HG02885 (cell line): ENCODE data around the gene SUSD1.
"Not testable (repeated sequence)": the region's sequence is repeated elsewhere in the genome, so short reads cannot be mapped to it uniquely, and the experiment has no call there.

ENCODE experiments used
- ATAC-seq: cut with Tn5 transposase; IDR thresholded peaks from one replicate; pipeline ENCODE4 v1.9.1; 2021; ENCODE audit warnings: mild to moderate bottlenecking; ENCODE audit not compliant: unreplicated experiment, poor library complexity

SUSD1 gene

DNA sequence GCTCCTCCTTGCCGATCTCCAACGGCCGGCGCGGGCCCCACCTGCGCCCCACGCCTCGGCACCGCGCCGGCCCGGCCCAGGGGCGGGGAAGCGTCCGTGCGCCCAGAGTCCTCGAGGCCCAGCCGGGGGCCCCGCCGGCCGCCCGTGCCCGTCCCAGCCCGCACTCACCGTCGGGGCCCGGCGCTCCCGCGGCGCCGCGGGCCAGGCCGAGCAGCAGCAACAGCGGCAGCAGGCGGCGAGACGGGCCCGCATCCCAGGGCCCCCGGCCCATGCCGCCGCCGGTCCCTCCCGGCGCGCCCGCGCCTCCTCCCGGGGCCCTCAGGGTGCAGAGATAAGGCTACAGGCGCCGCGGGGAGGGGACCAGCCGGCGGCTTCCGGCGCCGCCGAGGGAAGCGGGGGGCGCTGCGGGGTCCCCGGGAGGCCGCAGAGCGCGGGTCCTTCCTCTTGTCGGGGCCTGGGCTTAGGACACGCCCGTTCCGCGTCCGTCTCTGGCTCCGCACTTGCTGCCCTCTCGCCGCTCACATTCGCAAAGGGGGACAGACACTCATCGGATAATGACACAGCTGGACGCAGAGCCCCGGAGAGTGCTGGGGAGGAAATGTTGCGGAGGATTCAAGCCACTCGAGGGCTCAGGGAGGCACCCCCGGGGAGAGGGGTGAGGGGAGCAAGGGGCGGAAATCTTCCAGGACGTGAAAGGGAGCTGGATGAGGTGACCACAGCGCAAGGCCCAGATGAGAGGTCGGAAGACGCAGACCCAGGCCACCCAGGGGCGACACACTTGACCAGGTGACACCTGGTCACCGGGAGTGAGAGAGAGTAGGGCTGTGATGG lies at the start of gene SUSD1:
TSS of gene SUSD1 (minus strand) at position 333 of the 831 bp plus-strand sequence. CDS start at position 271, 62 bp downstream.
- peak; percentile 54 for ATAC-seq

DNA sequence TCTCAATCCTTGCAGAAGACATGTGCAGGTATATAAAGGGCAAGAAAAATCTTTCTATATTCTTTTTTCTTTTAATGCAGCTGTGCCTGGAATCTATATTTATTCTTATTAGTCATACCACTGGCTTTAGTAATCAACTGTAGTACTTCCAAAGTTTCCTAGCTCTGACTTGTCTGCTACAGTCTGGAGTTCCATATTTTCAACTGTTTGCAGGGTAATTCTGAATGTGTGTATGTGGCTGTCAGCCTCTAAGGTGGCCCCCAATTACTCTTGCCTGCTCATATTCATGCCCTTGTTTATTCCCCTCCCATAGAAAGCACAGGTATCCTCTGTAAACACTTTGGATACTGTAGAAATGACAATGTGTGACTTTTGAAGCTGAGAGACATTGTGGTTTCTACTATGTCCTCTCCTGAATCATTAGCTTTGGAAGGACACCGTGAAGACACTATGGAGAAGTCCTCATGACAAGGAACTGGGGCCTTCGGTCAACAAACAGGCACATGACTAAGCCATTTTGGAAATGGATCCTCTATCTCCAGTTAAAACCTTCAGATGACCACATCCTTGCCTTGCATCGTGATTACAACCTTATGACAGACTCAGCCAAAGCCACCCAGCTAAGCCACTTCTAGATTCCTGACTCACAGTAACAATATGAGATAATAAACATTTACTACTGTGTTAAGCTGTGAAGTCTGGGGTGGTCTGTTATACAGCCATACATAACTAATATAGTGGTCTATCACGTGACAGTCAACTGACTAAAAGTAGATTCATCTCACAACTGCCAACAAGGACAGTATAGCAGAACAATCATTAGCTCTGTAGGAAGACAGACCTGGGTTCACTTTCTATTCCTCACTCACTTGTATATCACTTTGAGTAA lies 49.5 kb upstream of the SUSD1 start:
- ATAC-seq = peak; percentile 63

DNA sequence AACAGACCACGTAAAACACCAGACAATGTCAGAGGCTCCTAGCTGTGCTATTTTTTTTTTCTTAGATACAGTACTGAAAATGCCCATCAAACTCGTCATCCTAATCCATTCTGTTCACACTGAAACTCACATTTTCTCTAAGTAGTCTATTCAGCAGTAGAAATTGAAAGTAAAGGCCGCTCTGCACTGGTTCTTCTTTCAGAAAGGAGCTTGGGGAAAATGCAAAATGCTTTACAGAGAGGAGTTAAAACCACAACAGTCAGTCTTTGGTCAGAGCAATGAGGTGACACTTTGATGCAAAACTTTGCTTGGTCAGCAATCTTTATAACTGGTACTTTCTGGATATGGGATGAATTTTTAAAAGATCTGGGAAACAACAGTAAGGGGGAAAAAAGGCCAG lies 43.8 kb upstream of the SUSD1 start:
- ATAC-seq = peak; percentile 94

DNA sequence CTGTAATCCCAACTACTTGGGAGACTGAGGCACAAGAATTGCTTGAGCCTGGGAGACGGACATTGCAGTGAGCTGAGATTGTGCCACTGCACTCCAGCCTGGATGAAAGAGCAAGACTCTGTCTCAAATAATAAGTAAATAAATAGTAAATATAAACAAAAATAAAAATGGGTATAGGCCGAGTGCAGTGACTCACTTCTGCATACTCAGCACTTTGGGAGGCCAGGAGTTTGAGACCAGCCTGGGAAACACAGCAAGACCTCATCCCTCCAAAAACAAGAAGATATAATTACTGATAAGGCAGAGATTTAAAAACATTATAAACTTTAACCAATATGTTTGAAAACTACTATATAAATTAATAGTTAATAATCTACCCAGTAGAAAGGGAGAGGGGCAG lies 37.8 kb upstream of the SUSD1 start:
- no peak for ATAC-seq

DNA sequence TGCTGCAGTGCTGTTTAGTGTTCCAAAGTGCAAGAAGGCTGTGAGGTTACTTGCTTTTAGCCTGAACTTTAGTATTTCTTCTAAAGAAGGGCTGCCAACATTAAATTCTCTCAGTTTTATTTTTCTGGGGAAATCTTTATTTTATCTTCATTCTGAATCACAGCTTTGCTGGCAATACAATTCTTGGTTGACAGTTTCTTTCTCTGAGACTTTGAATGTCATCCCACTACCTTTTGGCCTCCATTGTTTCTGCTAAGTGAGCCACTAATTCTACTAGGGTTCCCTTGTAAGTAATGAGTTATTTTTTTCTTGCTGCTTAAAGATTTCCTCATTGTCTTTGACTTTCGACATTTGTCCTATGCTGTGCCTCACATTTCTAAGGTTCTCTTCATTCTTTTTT lies 32.4 kb upstream of the SUSD1 start:
- ATAC-seq = no peak

DNA sequence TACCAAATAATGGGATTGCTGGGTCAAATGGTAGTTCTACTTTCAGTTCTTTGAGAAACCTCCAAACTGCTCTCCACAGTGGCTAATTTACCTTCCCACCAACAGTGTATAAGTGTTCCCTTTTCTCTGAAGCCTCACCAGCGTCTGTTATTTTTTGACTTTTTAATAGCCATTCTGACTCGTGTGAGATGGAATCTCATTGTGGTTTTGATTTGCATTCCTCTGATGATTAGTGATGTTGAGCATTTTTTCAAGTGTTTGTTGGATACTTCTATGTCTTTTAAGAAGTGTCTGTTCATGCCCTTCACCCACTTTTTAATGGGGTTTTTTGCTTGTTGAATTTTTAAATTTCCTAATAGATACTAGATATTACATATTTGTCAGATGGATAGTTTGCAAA lies 28.4 kb upstream of the SUSD1 start:
- ATAC-seq = no peak

DNA sequence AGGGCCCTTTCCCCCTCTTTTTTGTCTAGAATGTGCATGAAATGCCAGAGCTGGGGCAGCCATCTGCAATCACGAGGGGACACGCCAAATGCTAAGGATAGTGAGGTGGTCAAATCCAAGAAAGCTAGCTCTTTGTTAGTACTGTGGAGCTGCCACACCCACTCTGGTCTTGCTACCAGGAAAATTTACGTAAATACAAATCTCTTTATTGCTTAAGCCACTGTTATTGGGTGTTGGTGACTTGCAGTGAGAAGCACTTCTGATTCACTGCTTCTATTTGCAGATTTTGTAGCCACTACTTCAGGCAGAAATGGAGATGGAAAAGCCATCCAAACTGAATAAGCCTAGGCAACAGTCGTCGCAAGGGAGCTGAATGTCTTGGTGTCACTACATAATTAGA lies 25.6 kb upstream of the SUSD1 start:
- ATAC-seq = no peak

DNA sequence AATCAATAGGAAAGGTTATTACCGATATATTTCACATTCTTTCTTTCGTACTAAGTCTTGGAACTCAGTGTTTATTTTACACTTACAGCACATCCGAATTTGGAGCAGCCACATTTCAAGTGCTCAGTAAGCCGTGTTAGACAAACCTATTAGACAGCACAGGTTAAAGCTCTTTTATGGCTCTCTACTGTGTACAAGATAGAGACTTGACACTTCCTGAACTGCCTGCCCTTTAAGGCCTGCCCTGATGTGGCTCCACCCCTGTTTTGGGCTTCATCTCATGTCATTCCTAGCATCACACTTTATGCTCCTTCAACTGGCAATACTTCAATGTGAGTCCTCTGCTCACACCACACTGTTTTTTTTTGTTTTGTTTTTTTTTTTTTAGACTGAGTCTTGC lies 23.5 kb upstream of the SUSD1 start:
- no peak for ATAC-seq

DNA sequence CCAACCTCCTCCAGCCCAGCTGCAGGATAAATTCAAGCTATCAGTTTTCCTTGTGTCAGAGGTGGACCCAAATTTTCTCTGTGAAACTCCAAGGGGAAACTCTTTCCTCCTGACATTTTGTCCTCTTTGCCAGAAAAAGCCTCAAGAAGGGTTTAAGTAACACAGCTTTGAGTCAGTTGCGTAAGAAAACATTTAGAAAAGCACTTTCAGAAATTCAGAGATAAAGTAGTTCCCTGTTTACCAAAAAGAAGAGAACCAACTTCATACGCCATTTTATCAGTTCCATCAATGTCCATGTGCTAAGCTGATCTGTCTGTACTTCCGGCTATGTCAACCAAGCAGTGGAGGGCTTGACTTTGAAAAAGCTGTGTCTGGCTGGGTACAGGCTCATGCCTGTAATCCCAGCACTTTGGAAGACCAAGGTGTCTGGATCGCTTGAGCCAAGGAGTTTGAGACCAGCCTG lies 19.9 kb upstream of the SUSD1 start:
- no peak for ATAC-seq

DNA sequence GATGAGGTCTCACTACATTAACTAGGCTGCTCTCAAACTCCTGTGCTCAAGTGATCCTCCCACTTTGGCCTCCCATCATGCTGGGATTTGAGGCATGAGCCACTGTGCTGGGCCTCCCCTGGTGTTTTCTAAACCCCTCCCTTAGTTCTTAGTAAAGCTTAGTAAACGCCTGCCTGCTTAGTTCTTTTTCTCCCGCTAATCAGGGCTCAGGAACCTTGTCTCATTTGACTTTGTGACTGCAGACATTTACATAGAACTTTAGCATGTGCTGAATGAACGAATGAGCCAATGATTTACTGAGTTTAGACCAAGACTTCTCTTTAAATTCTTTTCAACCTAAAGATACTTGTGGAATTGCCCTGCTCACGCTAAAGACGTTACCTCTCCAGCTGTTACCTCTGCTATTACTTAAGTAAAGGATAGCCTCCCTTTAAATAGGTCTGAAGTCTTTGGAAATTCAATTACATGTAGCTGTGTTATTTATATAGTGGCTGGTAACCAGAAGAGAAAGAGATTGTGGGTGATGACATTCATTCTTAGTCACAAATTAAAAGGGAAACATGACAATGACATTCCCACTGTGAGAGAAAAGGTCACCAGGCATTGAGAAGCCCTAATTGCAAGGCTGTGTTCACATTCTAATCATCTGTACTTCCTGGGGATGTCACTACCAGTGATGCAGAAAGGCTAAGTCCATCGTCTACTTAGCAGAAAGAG lies 18.6 kb upstream of the SUSD1 start:
- no peak for ATAC-seq

DNA sequence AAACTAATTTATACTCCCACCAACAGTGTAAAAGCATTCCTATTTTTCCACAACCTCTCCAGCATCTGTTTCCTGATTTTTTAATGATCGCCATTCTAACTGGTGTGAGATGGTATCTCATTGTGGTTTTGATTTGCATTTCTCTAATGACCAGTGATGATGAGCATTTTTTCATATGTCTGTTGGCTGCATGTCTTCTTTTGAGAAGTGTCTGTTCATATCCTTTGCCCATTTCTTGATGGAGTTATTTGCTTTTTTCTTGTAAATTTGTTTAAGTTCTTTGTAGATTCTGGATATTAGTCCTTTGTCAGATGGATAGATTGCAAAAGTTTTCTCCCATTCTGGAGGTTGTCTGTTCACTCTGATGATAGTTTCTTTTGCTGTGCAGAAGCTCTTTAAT lies 15.2 kb upstream of the SUSD1 start:
- not testable (repeated sequence) for ATAC-seq

DNA sequence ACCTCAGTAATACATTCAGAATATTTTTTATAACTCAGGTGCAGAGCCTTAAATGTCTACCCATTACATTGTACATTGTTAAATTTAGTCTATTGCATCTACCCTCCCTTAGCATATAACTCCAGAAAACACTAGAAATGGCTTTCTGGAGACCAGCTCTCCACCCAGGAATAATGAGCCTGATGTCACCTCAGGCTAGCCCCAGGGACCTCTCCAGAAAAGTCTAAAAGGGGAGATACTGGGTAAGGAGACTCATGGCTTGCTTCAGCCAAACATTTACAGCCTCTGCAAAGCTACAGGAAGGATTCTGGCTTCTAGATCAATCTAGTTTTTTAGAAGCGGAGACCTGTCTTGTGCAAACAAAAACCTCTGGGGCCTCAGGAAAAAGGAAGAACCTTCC lies 13.8 kb upstream of the SUSD1 start:
- ATAC-seq = no peak

DNA sequence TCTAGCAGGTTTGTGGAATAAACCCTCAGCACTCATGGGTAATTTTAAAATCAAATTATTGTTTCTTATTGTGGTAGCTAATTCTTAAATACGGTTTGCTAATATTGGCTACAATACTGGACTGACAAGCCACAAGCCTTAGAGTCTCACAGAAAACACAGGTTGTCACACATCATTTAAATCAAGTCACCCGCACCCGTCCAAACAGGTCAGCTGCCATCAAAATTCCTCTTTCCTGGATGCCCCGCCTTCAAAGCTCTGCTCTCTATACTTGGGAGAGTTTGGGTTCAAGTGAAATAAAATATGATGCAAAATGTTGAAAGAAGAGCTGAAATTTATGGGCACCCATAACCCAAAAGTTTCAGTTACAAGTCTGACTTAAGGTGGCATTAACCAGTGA lies 12.3 kb upstream of the SUSD1 start:
- no peak for ATAC-seq

DNA sequence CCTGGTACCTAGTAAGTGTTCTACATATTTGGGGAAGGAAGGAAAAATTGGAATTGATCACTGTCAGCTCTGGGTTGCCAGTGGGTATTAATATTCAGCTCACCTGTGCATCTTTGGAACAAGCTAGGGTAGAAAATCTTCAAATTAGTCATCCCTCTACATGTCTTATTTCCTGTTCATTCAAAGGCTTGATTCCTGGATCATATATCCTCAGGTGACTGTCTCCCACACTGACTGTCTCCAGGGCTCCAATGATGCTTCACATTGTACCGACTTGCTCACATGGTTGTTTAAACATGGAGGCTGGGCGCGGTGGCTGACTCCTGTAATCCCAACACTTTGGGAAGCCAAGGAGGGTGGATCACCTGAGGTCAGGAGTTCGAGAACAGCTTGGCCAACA lies 11.6 kb upstream of the SUSD1 start:
- ATAC-seq = no peak

DNA sequence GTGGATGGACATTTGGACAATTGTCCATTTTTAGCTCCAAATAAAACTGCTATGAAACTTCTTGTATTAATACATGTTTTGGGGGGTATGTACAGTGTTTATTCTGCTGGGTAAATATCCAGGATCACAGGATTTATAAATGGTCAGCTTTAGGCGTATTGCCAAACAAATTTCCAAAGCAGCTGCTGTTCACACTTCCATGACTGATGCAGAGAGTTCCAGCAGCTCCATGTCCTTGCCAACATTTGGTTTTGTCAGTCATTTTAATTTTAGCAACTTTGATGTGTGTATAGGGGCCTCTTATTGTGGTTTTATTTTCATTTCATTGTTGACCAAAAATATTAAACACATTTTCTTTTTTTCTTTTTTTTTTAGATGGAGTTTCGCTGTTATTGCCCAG lies 9.8 kb upstream of the SUSD1 start:
- ATAC-seq = no peak

DNA sequence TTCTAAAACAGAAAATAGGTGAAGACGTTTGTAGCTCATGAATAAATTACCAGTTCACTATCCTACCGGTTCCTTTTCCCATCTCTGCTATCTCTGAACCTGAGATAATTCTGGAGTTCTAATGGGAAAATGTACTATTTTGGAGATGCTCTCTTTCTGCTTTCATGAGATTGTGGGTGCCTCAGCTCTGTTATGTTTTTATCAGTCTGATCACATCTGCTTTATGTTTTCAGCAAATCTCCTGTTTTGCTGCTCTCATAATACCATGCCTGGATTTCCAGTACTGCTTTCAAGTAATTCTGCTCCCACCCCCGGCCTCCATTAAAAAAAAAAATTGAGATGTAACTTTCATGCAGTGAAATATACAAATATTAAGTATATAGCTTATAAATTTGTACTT lies 9.1 kb upstream of the SUSD1 start:
- no peak for ATAC-seq

DNA sequence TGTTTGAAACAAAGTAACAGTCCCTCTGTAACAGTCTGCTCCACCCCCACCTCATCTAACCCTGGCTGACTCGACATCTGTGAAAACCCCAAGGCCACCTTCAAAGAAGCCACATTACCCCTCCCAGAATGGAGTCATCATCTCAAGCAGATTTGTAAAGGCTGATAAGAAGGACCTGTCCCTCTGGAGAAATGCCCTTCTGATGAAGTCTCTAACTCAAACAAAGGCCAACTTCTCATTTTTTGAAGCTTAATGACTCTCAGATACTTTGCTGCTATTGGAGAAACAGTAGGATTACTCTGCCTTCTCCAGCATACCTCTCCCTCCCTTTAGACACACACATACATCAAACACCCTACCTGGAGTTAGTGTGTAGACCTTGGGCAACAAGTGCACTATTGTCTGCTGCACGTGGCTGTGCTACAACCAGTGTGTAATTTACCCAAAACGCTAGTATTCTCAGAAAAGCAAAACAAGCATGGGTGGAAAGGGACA lies 5.3 kb upstream of the SUSD1 start:
- ATAC-seq = no peak

DNA sequence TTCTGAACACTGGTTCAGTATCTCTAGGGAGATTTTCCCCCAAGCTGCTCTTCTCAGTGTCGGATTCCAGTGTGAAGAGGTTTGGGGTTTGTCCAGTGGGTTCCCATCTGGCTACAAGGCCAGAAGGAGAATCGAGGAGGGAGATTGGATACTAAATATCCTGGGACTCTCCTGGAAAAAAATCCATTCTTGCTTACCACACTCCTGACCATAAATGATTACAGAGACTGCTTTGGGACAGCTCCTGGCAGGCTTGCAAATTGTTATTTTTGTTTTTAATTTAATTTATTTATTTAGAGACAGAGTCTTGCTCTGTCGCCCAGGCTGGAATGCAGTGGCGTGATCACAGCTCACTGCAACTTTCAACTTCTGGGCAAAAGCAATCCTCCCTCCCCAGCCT lies 4.7 kb upstream of the SUSD1 start:
- no peak for ATAC-seq

DNA sequence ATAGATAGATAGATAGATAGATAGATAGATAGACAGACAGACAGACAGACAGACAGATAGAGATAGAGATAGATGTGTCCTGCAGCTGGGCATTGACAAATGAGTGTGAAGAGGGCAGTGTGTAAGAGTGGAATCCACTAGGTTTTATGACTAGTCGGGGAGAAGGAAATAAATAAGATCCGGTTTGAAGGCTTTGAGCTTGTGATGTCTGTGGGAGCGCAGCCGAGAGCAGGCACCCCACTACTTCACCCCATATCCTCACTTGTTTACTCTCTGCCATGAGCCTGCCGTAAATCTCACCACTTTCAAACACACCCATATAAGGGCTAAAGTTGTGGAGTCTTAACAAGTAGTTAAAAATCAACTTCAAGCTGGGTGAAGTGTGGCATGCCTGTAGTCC lies 1.4 kb upstream of the SUSD1 start:
- ATAC-seq = no peak

DNA sequence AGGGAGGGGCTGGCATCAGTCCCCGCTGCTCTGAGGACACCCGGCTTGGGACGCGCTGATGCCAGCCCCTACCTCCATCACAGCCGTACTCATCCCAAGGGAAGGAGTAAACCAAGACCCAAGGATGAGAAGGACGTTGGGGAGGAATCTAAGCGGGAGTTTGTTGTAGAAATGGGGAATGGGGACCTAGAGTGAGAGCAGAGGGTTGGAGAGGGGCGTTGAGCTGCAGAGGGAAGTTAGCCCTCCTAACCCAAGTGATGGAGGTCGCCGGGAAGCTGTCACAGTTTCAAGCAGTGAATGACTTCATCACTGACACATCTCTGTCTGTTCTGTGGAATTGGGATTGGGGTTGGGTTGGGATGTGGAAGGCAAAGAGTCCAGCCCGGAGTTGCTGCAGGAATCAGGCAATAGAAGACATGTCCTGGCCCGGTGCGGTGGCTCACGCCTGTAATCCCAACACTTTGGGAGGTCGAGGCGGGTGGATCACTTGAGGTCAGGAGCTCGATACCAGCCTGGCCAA lies 759 bp upstream of the SUSD1 start:
- no peak for ATAC-seq
